Parathyroid adenoma (tissue), 2 donors: ENCODE results near the gene YJEFN3.

ENCODE experiments used
- H2AFZ ChIP-seq: fragments of 300-600 bp; sonication (generic); one replicate; pipeline ENCODE4 v1.7.0; 2017; ENCODE audit warnings: antibody characterized with exemption, mild to moderate bottlenecking
- H3K27ac ChIP-seq: fragments of 300-600 bp; sonication (generic); one replicate; pipeline ENCODE4 v1.7.0; 2017
- H3K27me3 ChIP-seq: fragments of 300-600 bp; sonication (generic); one replicate; pipeline ENCODE4 v1.7.0; 2017; ENCODE audit warnings: low read length; ENCODE audit not compliant: control insufficient read depth, insufficient read depth
- H3K36me3 ChIP-seq: fragments of 300-600 bp; sonication (generic); one replicate; pipeline ENCODE4 v1.7.0; 2017; ENCODE audit warnings: low read length; ENCODE audit not compliant: control insufficient read depth, insufficient read depth
- H3K4me1 ChIP-seq: fragments of 300-600 bp; sonication (generic); one replicate; pipeline ENCODE4 v1.7.0; 2017; ENCODE audit warnings: control low read depth
- H3K4me2 ChIP-seq: fragments of 300-600 bp; sonication (generic); one replicate; pipeline ENCODE4 v1.7.0; 2017; ENCODE audit warnings: low read length
- H3K4me3 ChIP-seq: fragments of 300-600 bp; sonication (generic); one replicate; pipeline ENCODE4 v1.7.0; 2017; ENCODE audit warnings: low read depth, low read length
- H3K79me2 ChIP-seq: fragments of 300-600 bp; sonication (generic); one replicate; pipeline ENCODE4 v1.7.0; 2017; ENCODE audit warnings: control low read depth
- H3K9ac ChIP-seq: fragments of 300-600 bp; sonication (generic); one replicate; pipeline ENCODE4 v1.7.0; 2017; ENCODE audit warnings: mild to moderate bottlenecking
- H3K9me3 ChIP-seq: fragments of 300-600 bp; sonication (generic); one replicate; pipeline ENCODE4 v1.7.0; 2017; ENCODE audit warnings: low read length; ENCODE audit not compliant: control insufficient read depth
- TF ChIP-seq, protein P1 (sequence below): fragments of 300-600 bp; sonication (generic); IDR thresholded peaks from one replicate; pipeline ENCODE4 v1.7.0; 2017; ENCODE audit warnings: antibody characterized with exemption, mild to moderate bottlenecking
- donor health status: primary hyperparathyroidism.

Gene YJEFN3

DNA sequence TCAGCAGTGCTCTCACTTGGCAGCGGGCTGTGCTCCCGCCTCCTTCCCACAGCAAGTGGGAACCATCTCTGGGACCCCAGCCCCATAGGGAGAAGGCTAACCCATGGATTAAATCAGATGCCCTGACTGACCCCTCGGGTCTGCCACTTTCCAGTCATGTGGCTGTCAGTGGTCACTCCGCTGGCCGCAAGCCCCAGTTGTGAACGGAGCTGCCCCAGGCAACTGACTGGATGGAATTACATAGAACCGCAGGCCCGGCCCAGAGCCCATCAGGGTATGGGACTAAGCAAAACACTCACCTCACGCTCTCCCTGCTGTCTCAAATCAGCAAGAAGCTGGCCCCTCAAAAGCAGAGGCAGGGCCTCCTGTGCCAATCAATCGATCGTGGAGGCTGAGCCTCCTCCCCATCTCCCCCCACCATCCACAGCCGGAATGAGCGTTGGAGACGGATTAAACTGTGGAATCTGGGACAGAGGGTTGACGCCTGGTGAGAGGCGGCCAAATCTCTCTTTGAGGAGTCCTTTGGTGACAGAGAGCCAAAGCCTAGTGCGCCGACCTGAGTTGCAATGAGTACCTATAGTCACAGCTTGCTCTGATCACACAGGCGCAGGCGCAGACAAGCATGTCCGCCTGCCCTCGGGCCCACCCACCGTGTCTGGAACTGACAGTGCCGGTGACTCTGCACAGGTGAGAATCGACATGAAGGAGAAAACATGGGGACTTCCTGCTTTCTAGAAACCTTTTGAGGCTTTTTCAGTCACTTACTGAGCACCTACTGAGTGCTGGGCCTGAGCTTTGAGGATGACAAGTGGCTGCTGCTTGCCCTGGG is 51.0 kb downstream of the YJEFN3 start:
- Histone ChIP-seq H3K4me2 (no peak overlapping the region), H2AFZ (no peak overlapping the region), H3K4me1 (no peaks in the 10 kb centered on the region), H3K27ac (no peak overlapping the region), H3K4me3 (no peak overlapping the region), H3K36me3 (no peaks in the 10 kb centered on the region), H3K9me3 (no peaks in the 10 kb centered on the region), H3K9ac (no peak overlapping the region), H3K27me3 (no peaks in the 10 kb centered on the region), H3K79me2 (no peaks in the 10 kb centered on the region)
- TF ChIP-seq, protein P1, sequence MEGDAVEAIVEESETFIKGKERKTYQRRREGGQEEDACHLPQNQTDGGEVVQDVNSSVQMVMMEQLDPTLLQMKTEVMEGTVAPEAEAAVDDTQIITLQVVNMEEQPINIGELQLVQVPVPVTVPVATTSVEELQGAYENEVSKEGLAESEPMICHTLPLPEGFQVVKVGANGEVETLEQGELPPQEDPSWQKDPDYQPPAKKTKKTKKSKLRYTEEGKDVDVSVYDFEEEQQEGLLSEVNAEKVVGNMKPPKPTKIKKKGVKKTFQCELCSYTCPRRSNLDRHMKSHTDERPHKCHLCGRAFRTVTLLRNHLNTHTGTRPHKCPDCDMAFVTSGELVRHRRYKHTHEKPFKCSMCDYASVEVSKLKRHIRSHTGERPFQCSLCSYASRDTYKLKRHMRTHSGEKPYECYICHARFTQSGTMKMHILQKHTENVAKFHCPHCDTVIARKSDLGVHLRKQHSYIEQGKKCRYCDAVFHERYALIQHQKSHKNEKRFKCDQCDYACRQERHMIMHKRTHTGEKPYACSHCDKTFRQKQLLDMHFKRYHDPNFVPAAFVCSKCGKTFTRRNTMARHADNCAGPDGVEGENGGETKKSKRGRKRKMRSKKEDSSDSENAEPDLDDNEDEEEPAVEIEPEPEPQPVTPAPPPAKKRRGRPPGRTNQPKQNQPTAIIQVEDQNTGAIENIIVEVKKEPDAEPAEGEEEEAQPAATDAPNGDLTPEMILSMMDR, result no peak

DNA sequence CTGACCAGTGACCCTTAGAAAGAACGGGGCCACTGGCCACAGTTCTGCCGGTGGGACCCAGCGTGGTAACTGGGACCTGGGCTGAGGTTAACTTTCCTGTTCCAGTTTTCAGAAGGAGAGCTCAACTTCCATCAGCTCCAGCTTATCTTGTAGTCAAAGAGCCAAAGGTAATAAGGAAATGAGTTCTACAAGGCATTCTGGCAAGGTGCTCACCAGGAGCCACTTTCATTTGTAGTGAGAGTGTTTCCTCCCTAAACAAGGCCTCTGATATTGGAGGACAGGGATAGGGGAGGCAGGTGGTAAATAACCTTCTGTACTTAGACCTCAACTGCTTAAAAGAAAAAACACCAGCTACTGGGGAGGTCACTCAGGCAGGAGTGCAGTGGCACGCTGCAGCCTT is 51.7 kb downstream of the YJEFN3 start:
- Histone ChIP-seq H3K9me3 (no peaks in the 10 kb centered on the region), H3K9ac (no peak overlapping the region), H3K4me1 (no peaks in the 10 kb centered on the region), H3K4me2 (no peak overlapping the region), H3K27ac (no peak overlapping the region), H3K27me3 (no peaks in the 10 kb centered on the region), H3K36me3 (no peaks in the 10 kb centered on the region), H2AFZ (no peak overlapping the region), H3K4me3 (no peak overlapping the region), H3K79me2 (no peaks in the 10 kb centered on the region)
- TF ChIP-seq, protein P1, result no peak

DNA sequence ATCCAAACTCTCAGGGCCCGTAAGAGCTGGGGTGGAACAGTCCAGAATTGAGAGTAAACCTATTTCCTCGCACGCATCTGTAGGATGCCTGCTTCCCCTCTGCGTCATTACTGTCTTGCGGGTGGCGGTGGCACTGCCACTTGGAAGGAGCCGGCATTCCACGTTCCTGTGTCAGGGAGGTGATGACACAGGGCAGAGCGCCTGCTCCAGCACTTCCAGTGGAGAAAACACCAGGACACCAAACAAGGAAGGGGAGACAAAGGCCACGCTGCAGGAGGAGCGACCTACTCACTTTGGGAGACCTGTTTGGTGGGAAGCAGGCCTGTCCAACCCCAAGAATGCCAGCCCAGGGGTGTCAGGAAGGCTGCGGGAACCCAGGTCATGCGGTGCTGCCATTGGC is 52.7 kb downstream of the YJEFN3 start:
- Histone ChIP-seq H3K4me2 (no peak overlapping the region), H3K9ac (no peak overlapping the region), H3K27me3 (no peaks in the 10 kb centered on the region), H3K9me3 (no peaks in the 10 kb centered on the region), H2AFZ (no peak overlapping the region), H3K79me2 (no peaks in the 10 kb centered on the region), H3K4me3 (no peak overlapping the region), H3K27ac (no peak overlapping the region), H3K36me3 (no peaks in the 10 kb centered on the region), H3K4me1 (no peaks in the 10 kb centered on the region)
- TF ChIP-seq, protein P1, result no peak

DNA sequence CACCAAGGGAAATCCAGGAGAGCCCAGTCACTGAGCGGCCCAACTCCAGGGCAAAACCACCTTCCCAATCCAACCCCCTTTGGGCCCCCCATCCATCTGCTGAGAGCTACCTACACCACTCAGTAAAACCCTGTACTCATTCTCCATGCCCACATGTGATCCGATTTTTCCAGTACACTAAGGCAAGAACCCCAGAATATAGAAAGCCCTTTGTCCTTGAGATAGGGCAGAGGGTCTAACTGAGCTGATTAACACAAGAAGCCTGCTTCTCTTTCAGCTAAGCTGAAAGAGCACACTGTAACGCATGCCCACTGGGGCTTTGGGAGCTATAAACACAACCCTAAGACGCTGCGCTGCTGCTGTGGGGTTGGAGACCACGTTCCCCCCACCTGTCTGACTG is 53.8 kb downstream of the YJEFN3 start:
- TF ChIP-seq, protein P1, result no peak
- Histone ChIP-seq H3K4me3 (no peak overlapping the region), H3K36me3 (no peaks in the 10 kb centered on the region), H3K9ac (no peak overlapping the region), H3K27ac (no peak overlapping the region), H3K4me1 (no peaks in the 10 kb centered on the region), H3K9me3 (no peaks in the 10 kb centered on the region), H3K4me2 (no peak overlapping the region), H3K79me2 (no peaks in the 10 kb centered on the region), H2AFZ (no peak overlapping the region), H3K27me3 (no peaks in the 10 kb centered on the region)

DNA sequence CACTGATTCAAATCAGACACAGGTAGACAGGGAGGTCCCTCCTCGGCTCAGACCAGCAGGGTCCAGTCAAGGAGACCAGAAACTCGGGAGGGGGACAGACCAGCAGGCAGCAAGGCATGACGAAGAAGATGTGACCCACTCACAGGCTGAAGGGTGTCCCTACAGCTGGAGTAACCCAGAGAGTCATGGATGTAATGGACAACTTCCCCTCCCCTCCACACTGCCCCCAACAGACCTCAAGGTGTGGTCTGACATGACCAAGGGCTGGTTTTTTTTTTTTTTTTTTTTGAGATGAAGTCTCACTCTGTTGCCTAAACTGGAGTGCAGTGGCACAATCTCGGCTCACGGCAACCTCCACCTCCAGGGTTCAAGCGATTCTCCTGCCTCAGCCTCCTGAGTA is 55.6 kb downstream of the YJEFN3 start:
- H3K9me3 ChIP-seq, result no peaks in the 10 kb centered on the region
- TF ChIP-seq, protein P1, result no peak
- no peaks in the 10 kb centered on the region for H3K79me2 ChIP-seq
- no peaks in the 10 kb centered on the region for H3K27me3 ChIP-seq
- H3K4me2 ChIP-seq, result no peak overlapping the region
- no peak overlapping the region for H3K4me3 ChIP-seq
- no peak overlapping the region for H2AFZ ChIP-seq
- no peak overlapping the region for H3K27ac ChIP-seq
- no peaks in the 10 kb centered on the region for H3K4me1 ChIP-seq
- no peak overlapping the region for H3K9ac ChIP-seq
- H3K36me3 ChIP-seq, result no peaks in the 10 kb centered on the region
